ENCODE data around the gene GRM4.

GRM4 gene

GRCh38 chr6:34150766-34151165 lies 4.9 kb upstream of the GRM4 start:
- H3K36me3 Mint-ChIP-seq = no peaks in the 10 kb centered on the region
- no peaks in the 10 kb centered on the region for H3K9me3 Mint-ChIP-seq (ENCODE audit: low read depth)
- H3K27me3 Mint-ChIP-seq = peaks cover 26% of the 10 kb centered on the region
- H3K4me3 Mint-ChIP-seq = no peak overlapping the region
- H3K27ac Mint-ChIP-seq = no peak overlapping the region
- peaks cover 6% of the 10 kb centered on the region for H3K4me1 Mint-ChIP-seq (ENCODE audit: low read depth)

GRCh38 chr6:34149831-34150400 lies 4.0 kb upstream of the GRM4 start:
- Mint-ChIP-seq H3K4me1 (ENCODE audit: low read depth) (peaks cover 6% of the 10 kb centered on the region), H3K4me3 (no peak overlapping the region), H3K36me3 (no peaks in the 10 kb centered on the region), H3K27ac (no peak overlapping the region), H3K27me3 (peaks cover 26% of the 10 kb centered on the region), H3K9me3 (ENCODE audit: low read depth) (no peaks in the 10 kb centered on the region)

- peaks cover 26% of the 10 kb centered on the region for H3K27me3 Mint-ChIP-seq
- peaks cover 6% of the 10 kb centered on the region for H3K4me1 Mint-ChIP-seq (ENCODE audit: low read depth)
- no peaks in the 10 kb centered on the region for H3K36me3 Mint-ChIP-seq
- H3K4me3 Mint-ChIP-seq = no peak overlapping the region
- no peak overlapping the region for H3K27ac Mint-ChIP-seq
- no peaks in the 10 kb centered on the region for H3K9me3 Mint-ChIP-seq (ENCODE audit: low read depth)
Measured at GRCh38 chr6:34149452-34149810, 3.5 kb upstream of the GRM4 start.

- H3K27me3 Mint-ChIP-seq = peaks cover 26% of the 10 kb centered on the region
- no peak overlapping the region for H3K4me3 Mint-ChIP-seq
Measured at GRCh38 chr6:34148631-34149451, 3.0 kb upstream of the GRM4 start.

GRCh38 chr6:34147906-34148630 lies 2.2 kb upstream of the GRM4 start:
- Mint-ChIP-seq H3K27me3 (peaks cover 23% of the 10 kb centered on the region), H3K36me3 (no peaks in the 10 kb centered on the region), H3K27ac (no peak overlapping the region), H3K4me3 (no peak overlapping the region), H3K9me3 (ENCODE audit: low read depth) (no peaks in the 10 kb centered on the region), H3K4me1 (ENCODE audit: low read depth) (peaks cover 9% of the 10 kb centered on the region)

More at GRCh38 chr6:34148631-34149451, 3.0 kb upstream of the GRM4 start:
- Mint-ChIP-seq H3K9me3 (ENCODE audit: low read depth) (no peaks in the 10 kb centered on the region), H3K36me3 (no peaks in the 10 kb centered on the region), H3K27ac (no peak overlapping the region), H3K4me1 (ENCODE audit: low read depth) (peaks cover 5% of the 10 kb centered on the region)

GRCh38 chr6:34146801-34147592 lies 1.1 kb upstream of the GRM4 start:
- Mint-ChIP-seq H3K9me3 (ENCODE audit: low read depth) (no peaks in the 10 kb centered on the region), H3K4me1 (ENCODE audit: low read depth) (peaks cover 15% of the 10 kb centered on the region), H3K27ac (no peak overlapping the region), H3K4me3 (peak overlapping the region; percentile 61), H3K27me3 (peaks cover 20% of the 10 kb centered on the region), H3K36me3 (no peaks in the 10 kb centered on the region)

GRCh38 chr6:34145161-34146020 lies 496 bp downstream of the GRM4 start:
- H3K4me1 Mint-ChIP-seq (ENCODE audit: low read depth) = peaks cover 17% of the 10 kb centered on the region
- H3K27me3 Mint-ChIP-seq = peaks cover 24% of the 10 kb centered on the region
- H3K36me3 Mint-ChIP-seq = no peaks in the 10 kb centered on the region
- no peaks in the 10 kb centered on the region for H3K9me3 Mint-ChIP-seq (ENCODE audit: low read depth)
- peak overlapping the region; percentile 83 for H3K4me3 Mint-ChIP-seq
- H3K27ac Mint-ChIP-seq = no peak overlapping the region

GRCh38 chr6:34144581-34145160 lies 1.2 kb downstream of the GRM4 start:
- Mint-ChIP-seq H3K9me3 (ENCODE audit: low read depth) (no peaks in the 10 kb centered on the region), H3K4me3 (peak overlapping the region; percentile 72), H3K4me1 (ENCODE audit: low read depth) (peaks cover 17% of the 10 kb centered on the region), H3K27me3 (peaks cover 26% of the 10 kb centered on the region), H3K36me3 (no peaks in the 10 kb centered on the region), H3K27ac (no peak overlapping the region)

GRCh38 chr6:34143884-34144580 lies 1.9 kb downstream of the GRM4 start:
- Mint-ChIP-seq H3K27me3 (peaks cover 29% of the 10 kb centered on the region), H3K27ac (no peak overlapping the region), H3K4me3 (peak overlapping the region; percentile 60)

GRCh38 chr6:34143196-34143883 lies 2.5 kb downstream of the GRM4 start:
- no peak overlapping the region for H3K27ac Mint-ChIP-seq
- H3K9me3 Mint-ChIP-seq (ENCODE audit: low read depth) = no peaks in the 10 kb centered on the region
- peaks cover 17% of the 10 kb centered on the region for H3K4me1 Mint-ChIP-seq (ENCODE audit: low read depth)
- H3K27me3 Mint-ChIP-seq = peaks cover 31% of the 10 kb centered on the region
- no peaks in the 10 kb centered on the region for H3K36me3 Mint-ChIP-seq
- H3K4me3 Mint-ChIP-seq = peak overlapping the region; percentile 60

More at GRCh38 chr6:34143884-34144580, 1.9 kb downstream of the GRM4 start:
- Mint-ChIP-seq H3K36me3 (no peaks in the 10 kb centered on the region), H3K4me1 (ENCODE audit: low read depth) (peaks cover 17% of the 10 kb centered on the region), H3K9me3 (ENCODE audit: low read depth) (no peaks in the 10 kb centered on the region)

GRCh38 chr6:34142061-34142998 lies 3.6 kb downstream of the GRM4 start:
- H3K36me3 Mint-ChIP-seq = no peaks in the 10 kb centered on the region
- no peaks in the 10 kb centered on the region for H3K9me3 Mint-ChIP-seq (ENCODE audit: low read depth)
- peaks cover 32% of the 10 kb centered on the region for H3K27me3 Mint-ChIP-seq
- no peak overlapping the region for H3K27ac Mint-ChIP-seq
- peak overlapping the region; percentile 57 for H3K4me3 Mint-ChIP-seq
- peaks cover 17% of the 10 kb centered on the region for H3K4me1 Mint-ChIP-seq (ENCODE audit: low read depth)

GRCh38 chr6:34140075-34140474 lies 5.8 kb downstream of the GRM4 start:
- Mint-ChIP-seq H3K9me3 (ENCODE audit: low read depth) (no peaks in the 10 kb centered on the region), H3K27me3 (peaks cover 38% of the 10 kb centered on the region), H3K27ac (no peak overlapping the region), H3K4me3 (no peak overlapping the region), H3K4me1 (ENCODE audit: low read depth) (peaks cover 12% of the 10 kb centered on the region), H3K36me3 (no peaks in the 10 kb centered on the region)
